Muscle of arm (tissue), 14 donors: ENCODE measurements around the gene BET1. TPM values are rescaled to one million over a fixed set of nuclear protein-coding genes. Genes with fewer than 3 reads are reported as not detected.

ENCODE experiments used
- DNase-seq: peaks from one replicate; pipeline ENCODE4 v3.0.0-alpha.2; 2013
- long read RNA-seq, 11 donors: transcript quantifications; one replicate each; lab custom pipeline, GENCODE V29; 2026
- polyA plus RNA-seq, 12 donors: library from polyadenylated mRNA; unstranded; fragments of 120-200 nt; gene quantifications; one replicate each; pipeline ENCODE4 v1.2.1, GENCODE V29; 2013; ENCODE audit not compliant: insufficient read length in 12 of 12

Gene BET1, protein sequence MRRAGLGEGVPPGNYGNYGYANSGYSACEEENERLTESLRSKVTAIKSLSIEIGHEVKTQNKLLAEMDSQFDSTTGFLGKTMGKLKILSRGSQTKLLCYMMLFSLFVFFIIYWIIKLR
- 10 to 100 TPM in 11 of 12 donors, not detected in 1; 21.9 to 44.3 (median 31.1) TPM for polyA plus RNA-seq
- long read RNA-seq, donor 1, transcript BET1-201 (4 exons, 1,504 nt), result major isoform, 31 of 45 reads
- long read RNA-seq, donor 1, transcript BET1-204 (3 exons, 601 nt), result minor isoform, 13 of 45 reads
- long read RNA-seq, donor 1, partial matches to known transcripts, result 0 of 45 reads
- long read RNA-seq, donor 1, other reads (novel, unspliced or antisense), result 0 of 45 reads
- long read RNA-seq, donor 2, transcript BET1-201 (4 exons, 1,504 nt), result major isoform, 33 of 38 reads
- long read RNA-seq, donor 2, transcript BET1-204 (3 exons, 601 nt), result minor isoform, 5 of 38 reads
- long read RNA-seq, donor 2, partial matches to known transcripts, result 0 of 38 reads
- long read RNA-seq, donor 2, other reads (novel, unspliced or antisense), result 0 of 38 reads
- long read RNA-seq, donor 3, transcript BET1-201 (4 exons, 1,504 nt), result major isoform, 11 of 16 reads
- long read RNA-seq, donor 3, partial matches to known transcripts, result 0 of 16 reads
- long read RNA-seq, donor 3, other reads (novel, unspliced or antisense), result 0 of 16 reads
- long read RNA-seq, donor 4, transcript BET1-201 (4 exons, 1,504 nt), result major isoform, 7 of 11 reads
- long read RNA-seq, donor 4, partial matches to known transcripts, result 0 of 11 reads
- long read RNA-seq, donor 4, other reads (novel, unspliced or antisense), result 0 of 11 reads
- long read RNA-seq, donor 5, transcript BET1-201 (4 exons, 1,504 nt), result major isoform, 36 of 36 reads
- long read RNA-seq, donor 5, partial matches to known transcripts, result 0 of 36 reads
- long read RNA-seq, donor 5, other reads (novel, unspliced or antisense), result 0 of 36 reads
- long read RNA-seq, donor 6, transcript BET1-201 (4 exons, 1,504 nt), result major isoform, 14 of 15 reads
- long read RNA-seq, donor 6, partial matches to known transcripts, result 0 of 15 reads
- long read RNA-seq, donor 6, other reads (novel, unspliced or antisense), result 0 of 15 reads
- long read RNA-seq, donor 7, transcript BET1-201 (4 exons, 1,504 nt), result major isoform, 12 of 13 reads
- long read RNA-seq, donor 7, partial matches to known transcripts, result 0 of 13 reads
- long read RNA-seq, donor 7, other reads (novel, unspliced or antisense), result 0 of 13 reads
- long read RNA-seq, donor 8, transcript BET1-201 (4 exons, 1,504 nt), result major isoform, 22 of 25 reads
- long read RNA-seq, donor 8, partial matches to known transcripts, result 0 of 25 reads
- long read RNA-seq, donor 8, other reads (novel, unspliced or antisense), result 0 of 25 reads
- long read RNA-seq, donor 9, transcript BET1-201 (4 exons, 1,504 nt), result major isoform, 19 of 22 reads
- long read RNA-seq, donor 9, partial matches to known transcripts, result 0 of 22 reads
- long read RNA-seq, donor 9, other reads (novel, unspliced or antisense), result 0 of 22 reads
- long read RNA-seq, donor 10, transcript BET1-201 (4 exons, 1,504 nt), result major isoform, 25 of 28 reads
- long read RNA-seq, donor 10, partial matches to known transcripts, result 0 of 28 reads
- long read RNA-seq, donor 10, other reads (novel, unspliced or antisense), result 0 of 28 reads
- long read RNA-seq, donor 11, transcript BET1-204 (3 exons, 601 nt), result minor isoform, 7 of 28 reads
- long read RNA-seq, donor 11, transcript BET1-201 (4 exons, 1,504 nt), result major isoform, 20 of 28 reads
- long read RNA-seq, donor 11, partial matches to known transcripts, result 0 of 28 reads
- long read RNA-seq, donor 11, other reads (novel, unspliced or antisense), result 0 of 28 reads

DNA sequence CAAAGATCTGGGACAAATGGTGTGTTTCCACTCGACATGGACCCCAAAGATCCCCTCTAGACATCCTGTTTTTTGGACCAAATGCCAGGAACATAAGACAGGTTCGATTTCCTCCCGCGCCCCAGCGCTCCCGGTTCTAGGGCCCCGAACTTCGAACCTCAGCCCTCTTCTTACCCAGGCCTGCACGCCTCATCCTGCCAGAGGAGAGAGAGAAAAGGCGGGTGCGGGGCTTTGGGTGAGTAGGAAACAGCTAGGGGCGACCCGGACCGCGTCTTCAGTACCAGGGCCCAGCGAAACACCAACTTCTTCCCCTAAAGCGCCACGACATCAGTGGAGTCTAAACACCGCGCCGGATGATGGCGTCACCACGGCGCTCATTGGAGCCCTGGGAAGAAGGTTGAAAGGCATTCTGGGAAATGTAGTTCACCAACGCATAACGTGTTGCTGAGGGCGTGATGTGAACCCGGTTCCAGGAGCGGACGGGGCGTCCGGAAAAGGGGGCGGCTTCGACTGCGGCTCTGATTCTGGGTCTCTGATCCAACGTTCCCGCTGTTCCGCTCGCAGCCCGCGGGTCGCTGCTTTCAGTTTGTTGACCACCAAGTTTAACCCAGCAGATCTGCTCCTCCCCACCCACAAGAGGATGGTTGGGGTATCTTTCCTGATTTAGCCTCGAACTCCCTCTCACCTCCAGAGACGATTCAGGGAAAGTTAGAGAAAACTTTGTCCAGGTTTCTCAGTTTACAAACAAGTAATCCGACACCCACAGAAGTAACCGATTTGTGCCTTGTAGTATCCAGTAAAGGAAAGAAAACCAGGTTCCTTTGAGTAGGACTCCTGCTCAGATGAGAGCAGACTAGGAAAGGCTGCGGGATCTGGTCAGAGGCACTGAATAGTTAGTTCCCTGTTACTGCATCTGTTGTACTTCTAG, at the start of gene BET1:
Gene BET1, minus strand, starts transcription at position 332 of the 928 bp plus-strand sequence. Its CDS starts 139 bp downstream, at position 193.
- DNase-seq, result peak; percentile 99

DNA sequence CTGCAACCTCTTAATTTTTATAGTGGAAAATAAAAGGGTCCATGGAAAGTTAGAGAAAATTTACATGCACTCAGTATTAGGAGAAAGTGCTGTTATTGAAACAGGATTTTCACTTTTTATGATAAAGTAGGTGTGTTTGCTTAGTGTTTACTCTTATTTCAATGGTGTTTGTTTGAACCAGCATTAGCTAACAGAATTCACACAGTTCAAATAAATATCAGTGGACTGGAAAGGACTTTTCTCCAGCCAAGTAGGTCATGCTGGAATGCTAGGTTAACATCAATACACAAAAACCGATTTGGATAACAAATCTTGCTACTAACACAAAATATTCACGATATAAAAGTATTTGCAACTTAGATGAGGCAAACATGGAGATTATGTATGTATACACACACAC, 49.4 kb upstream of the BET1 start:
- DNase-seq, result no peak

DNA sequence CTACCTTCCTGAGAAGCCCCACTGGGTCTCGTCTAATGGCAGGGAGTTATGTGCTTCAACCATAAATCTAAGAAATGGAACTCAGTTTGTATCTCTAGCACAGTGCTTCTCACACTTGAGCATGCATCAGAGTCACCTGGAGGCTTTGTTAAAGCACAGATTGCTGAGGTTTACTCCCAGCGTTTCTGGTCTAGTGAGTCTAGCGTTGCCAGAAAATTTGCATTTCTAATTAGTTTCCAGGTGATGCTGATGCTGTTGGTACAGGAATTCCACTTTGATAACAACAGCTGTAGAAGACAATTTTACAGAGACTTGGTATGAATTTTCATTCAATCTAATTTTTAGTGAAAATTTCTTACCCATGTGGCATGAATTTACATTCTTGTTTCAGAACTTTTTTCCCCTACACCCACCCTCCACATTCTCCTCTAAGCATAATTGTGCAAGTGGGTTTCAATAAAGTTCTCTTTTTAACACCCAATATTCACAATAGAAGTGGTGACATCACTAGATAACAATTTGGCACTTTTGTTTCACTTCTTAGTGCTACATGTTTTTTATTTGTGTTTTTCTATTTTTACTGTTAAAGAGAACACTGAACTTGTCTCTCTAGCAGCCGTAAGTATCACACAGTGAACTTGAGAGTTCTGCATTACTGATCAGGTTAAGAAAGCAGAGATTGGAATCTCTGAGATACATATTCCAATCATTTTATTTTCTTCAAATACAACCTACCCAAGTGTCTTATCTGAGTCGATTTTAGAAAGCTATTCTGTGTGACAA, 48.4 kb upstream of the BET1 start:
- no peak for DNase-seq

- no peak for DNase-seq
These were observed 45.9 kb upstream of the BET1 start for GRCh38 chr7:94050046-94050445.

- DNase-seq, result no peak
These were observed 45.5 kb upstream of the BET1 start for GRCh38 chr7:94049615-94050014.

- DNase-seq, result no peak
These were observed 44.6 kb upstream of the BET1 start for GRCh38 chr7:94048755-94049154.

- no peak for DNase-seq
These were observed 43.8 kb upstream of the BET1 start for GRCh38 chr7:94047956-94048355.

DNA sequence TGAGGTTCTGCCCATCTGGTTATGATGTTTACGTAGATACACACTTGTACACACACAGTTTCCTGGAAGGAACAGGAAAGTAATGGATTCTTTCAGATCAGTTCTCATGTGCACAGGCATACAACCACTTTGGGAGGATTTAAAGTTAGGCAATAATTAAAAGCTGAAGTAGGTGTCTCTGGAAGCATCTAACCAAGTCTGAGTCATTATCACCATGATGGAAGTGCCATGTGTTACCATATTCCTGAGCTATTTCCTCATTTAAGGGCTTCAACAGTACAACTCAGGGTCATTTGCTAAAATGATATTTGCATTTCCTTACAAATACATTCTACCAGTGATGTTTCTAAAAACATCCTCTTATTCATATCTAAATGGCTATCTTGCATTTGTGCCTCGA, 41.4 kb upstream of the BET1 start:
- no peak for DNase-seq

- DNase-seq, result no peak
These were observed 40.7 kb upstream of the BET1 start for GRCh38 chr7:94044806-94045205.

GRCh38 chr7:94043299-94043698, 39.1 kb upstream of the BET1 start:
- no peak for DNase-seq

- DNase-seq, result no peak
These were observed 38.2 kb upstream of the BET1 start for GRCh38 chr7:94042381-94042780.

DNA sequence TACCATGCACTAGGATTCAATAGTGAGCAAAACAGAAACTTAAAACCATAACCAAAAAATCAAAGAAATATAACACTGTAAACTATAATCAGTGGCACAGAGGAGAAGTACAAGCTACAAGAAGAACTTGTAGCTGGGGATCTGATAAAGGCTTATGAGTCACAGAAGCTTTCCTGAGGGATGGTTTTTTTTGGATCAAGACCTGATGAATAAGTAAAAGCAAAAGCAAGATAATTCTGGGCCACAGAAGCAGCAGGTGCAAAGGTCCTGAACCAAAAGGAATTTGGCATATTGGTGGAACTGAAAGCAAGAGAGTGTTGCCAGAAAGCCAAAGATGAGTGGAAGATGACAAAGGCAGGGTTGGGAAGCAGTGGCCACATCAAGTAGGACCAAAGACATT, 37.4 kb upstream of the BET1 start:
- DNase-seq, result no peak

DNA sequence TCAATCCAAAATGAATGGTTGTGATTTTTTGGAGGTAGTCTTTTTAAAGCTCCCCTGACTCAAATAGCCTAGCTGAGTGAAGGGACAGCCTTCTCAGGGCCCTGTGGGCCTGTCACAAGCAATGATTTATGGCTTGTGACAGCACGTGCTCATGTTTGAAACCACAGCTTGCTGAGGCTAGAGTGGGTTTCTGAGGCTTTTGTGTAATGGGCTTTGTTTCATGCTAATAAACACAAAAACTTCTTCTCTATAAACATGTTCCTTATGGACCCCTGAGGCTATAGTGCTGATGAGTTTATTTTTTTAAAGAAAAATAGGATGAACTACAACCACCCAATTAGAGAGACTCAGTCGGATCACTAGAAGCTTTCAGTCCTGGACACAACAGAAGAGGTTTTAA, 36.1 kb upstream of the BET1 start:
- DNase-seq, result no peak

DNA sequence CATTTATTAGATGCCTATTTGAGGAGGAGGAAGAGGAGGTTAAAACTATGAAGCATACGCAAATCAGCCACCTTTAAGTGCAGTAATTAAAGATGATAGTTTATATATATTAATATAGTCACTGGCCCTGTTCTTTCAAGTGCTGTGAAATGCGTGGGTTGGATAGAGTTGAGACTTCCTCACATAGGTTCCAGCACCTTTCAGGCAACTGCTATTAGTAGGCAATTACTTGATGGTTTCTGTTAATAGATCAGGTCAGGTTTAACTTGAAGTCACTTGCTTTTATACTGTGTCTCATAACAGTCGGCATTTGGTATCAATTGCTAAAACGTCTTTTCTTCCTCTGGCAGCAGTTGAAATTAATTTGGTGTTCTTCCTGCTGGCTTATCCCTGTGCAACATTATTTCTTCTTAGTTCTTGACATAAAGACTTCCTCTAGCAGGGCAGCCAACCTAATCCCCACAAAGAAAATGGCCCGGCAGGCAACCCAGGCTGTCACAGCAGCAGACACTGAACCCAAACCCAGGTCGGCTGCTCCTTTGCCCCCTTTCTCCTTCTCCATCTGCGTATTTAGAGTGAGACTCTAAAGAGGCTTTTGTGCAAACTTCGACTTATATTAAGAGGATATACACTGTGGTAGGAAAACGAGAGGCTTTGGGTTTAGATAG, 35.3 kb upstream of the BET1 start:
- DNase-seq, result no peak

DNA sequence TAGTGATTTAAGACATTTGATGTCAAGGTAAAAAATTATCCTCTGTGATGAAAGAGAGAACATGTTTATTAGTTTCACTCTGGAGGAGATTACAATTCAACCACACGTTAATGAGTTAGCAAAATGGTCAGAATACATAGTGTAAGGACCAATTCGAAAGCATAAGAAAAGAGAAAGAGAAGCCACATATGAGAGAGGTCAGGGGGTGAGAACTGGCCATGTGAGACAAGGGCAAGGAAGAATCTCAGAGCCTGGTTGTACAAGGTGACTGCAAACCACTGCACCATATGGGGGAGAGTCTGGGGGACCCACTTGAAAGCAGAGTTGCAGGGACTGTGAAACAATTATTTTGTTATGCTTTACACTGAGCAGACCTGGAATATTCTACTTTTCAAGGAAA, 27.7 kb upstream of the BET1 start:
- no peak for DNase-seq

- no peak for DNase-seq
These were observed 26.5 kb upstream of the BET1 start for GRCh38 chr7:94030634-94031033.

- no peak for DNase-seq
These were observed 25.8 kb upstream of the BET1 start for GRCh38 chr7:94029976-94030375.

GRCh38 chr7:94028768-94029167, 24.6 kb upstream of the BET1 start:
- DNase-seq, result no peak
